Measurements from ENCODE around the gene IFI6. TPM values are rescaled to one million over a fixed set of nuclear protein-coding genes. Genes with fewer than 3 reads are reported as not detected.
A peak's percentile ranks its signal among the peaks of the same experiment; 100 is the strongest.

Gene IFI6
- total RNA-seq, 2 experiments from 2014 or later: 41.8 to 62.5 TPM

- H3K27ac Mint-ChIP-seq: no peak overlapping the region
- POLR2A ChIA-PET: interaction anchor here (0.6 to 1.0 kb wide), 2 partner anchors 9 to 56 kb away, joined by 3 to 5 read pairs; partner anchors contain the start of gene FAM76A
- ATAC-seq (no peak), DNase-seq (no peak)
- H3K36me3 Mint-ChIP-seq (ENCODE audit: low read depth): peaks cover 11% of the 10 kb centered on the region
- H3K27me3 Mint-ChIP-seq: no peaks in the 10 kb centered on the region
- H3K4me3 Mint-ChIP-seq: peak overlapping the region; percentile 83
- CTCF ChIA-PET: interaction anchor here (0.6 to 2.2 kb wide), 62 partner anchors 9 to 1464 kb away, joined by 3 to 14 read pairs (median 4); partner anchors contain the start of genes AHDC1, ATP5IF1, FAM76A and MAP3K6
- intact Hi-C loops (cut with DNase I, micrococcal nuclease): loop anchor here (1.0 to 5.0 kb wide), 4 partner anchors 49 to 309 kb away; partner anchors contain the start of genes FAM76A (in 1 of the 2) and PPP1R8 (in 1 of the 2)
- no peaks in the 10 kb centered on the region for H3K9me3 Mint-ChIP-seq (ENCODE audit: low read depth)
- peaks cover 31% of the 10 kb centered on the region for H3K4me1 Mint-ChIP-seq
Observed at GRCh38 chr1:27669876-27670275, 2.1 kb downstream of the IFI6 start.

- Mint-ChIP-seq H3K27me3 (no peaks in the 10 kb centered on the region), H3K4me1 (peaks cover 31% of the 10 kb centered on the region), H3K9me3 (ENCODE audit: low read depth) (no peaks in the 10 kb centered on the region), H3K36me3 (ENCODE audit: low read depth) (peaks cover 11% of the 10 kb centered on the region), H3K4me3 (peak overlapping the region; percentile 83), H3K27ac (peak overlapping the region; percentile 65)
- CTCF ChIA-PET: interaction anchor here (0.6 to 2.2 kb wide), 57 partner anchors 8 to 1464 kb away, joined by 3 to 14 read pairs (median 4); partner anchors contain the start of genes AHDC1, ATP5IF1, FAM76A and MAP3K6
- ATAC-seq (peak; percentile 43), DNase-seq (peak; percentile 93)
- POLR2A ChIA-PET: interaction anchor here (0.6 to 1.0 kb wide), 2 partner anchors 10 to 57 kb away, joined by 3 to 5 read pairs; partner anchors contain the start of gene FAM76A
- intact Hi-C loops (cut with DNase I, micrococcal nuclease): loop anchor here in 1 of 2 experiments (1.0 kb wide), 3 partner anchors 50 to 310 kb away; partner anchors contain the start of gene PPP1R8
Observed at GRCh38 chr1:27668808-27669723, 2.9 kb downstream of the IFI6 start.

GRCh38 chr1:27668121-27668807 is 3.7 kb downstream of the IFI6 start:
- H3K36me3 Mint-ChIP-seq (ENCODE audit: low read depth): peaks cover 11% of the 10 kb centered on the region
- H3K4me3 Mint-ChIP-seq: no peak overlapping the region
- H3K9me3 Mint-ChIP-seq (ENCODE audit: low read depth): no peaks in the 10 kb centered on the region
- ChIA-PET POLR2A (no interaction called here), CTCF (interaction anchor here (0.6 to 2.2 kb wide), 7 partner anchors 60 to 335 kb away, joined by 3 to 11 read pairs (median 4); no protein-coding TSS in a partner anchor)
- ATAC-seq (no peak), DNase-seq (no peak)
- no peak overlapping the region for H3K27ac Mint-ChIP-seq
- intact Hi-C loops (cut with DNase I, micrococcal nuclease): no loop called here
- H3K4me1 Mint-ChIP-seq: peaks cover 33% of the 10 kb centered on the region
- no peaks in the 10 kb centered on the region for H3K27me3 Mint-ChIP-seq

DNA sequence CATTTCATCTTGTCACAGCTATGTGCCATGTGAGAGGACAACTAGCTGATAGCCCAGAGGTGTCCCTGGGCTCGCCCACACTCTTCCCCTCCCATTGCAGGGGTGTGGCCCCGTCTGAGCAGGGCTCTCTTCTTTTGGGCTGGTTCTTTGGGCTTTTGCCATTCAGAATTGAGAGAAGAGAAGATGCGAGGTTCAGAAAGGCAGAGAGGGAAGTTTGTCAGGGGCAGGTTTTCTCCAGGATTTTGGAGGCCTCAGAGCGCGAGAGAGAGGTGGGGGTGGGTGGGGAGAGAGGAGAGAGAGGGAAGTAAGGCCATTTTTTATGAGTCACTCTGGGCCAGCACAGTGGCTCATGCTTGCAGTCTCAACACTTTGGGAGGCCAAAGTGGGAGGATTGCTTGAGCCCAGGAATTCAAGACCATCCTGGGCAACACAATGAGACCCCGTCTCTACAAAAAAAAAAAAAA is 5.2 kb downstream of the IFI6 start:
- no peaks in the 10 kb centered on the region for H3K9me3 Mint-ChIP-seq (ENCODE audit: low read depth)
- H3K27me3 Mint-ChIP-seq: no peaks in the 10 kb centered on the region
- ChIA-PET CTCF (interaction anchor here (1.1 to 2.8 kb wide), 5 partner anchors 17 to 61 kb away, joined by 3 to 15 read pairs (median 5); no protein-coding TSS in a partner anchor), POLR2A (no interaction called here)
- no peak overlapping the region for H3K27ac Mint-ChIP-seq
- H3K36me3 Mint-ChIP-seq (ENCODE audit: low read depth): peaks cover 12% of the 10 kb centered on the region
- no peak overlapping the region for H3K4me3 Mint-ChIP-seq
- DNase-seq (no peak), ATAC-seq (no peak)
- intact Hi-C loops (cut with DNase I, micrococcal nuclease): no loop called here
- H3K4me1 Mint-ChIP-seq: peaks cover 40% of the 10 kb centered on the region

DNA sequence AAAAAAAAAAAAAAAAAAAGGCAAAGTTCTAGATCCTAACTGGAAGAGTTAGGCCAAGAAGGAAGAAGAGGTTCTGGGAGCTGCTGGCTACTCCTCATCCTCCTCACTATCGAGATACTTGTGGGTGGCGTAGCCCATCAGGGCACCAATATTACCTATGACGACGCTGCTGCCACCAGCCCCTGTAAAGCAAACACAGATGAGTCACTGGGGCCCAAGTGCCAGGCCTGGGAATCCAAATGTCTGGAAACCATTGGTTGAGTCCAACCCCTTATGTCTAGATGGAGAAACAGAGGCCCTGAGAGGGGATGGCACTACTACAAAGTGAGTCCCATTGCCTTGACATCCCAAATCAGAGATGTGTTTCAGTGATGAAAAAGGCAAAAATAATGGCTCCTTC is 5.7 kb downstream of the IFI6 start:
- Mint-ChIP-seq H3K4me3 (no peak overlapping the region), H3K27ac (no peak overlapping the region), H3K36me3 (ENCODE audit: low read depth) (peaks cover 12% of the 10 kb centered on the region), H3K4me1 (peaks cover 41% of the 10 kb centered on the region), H3K27me3 (no peaks in the 10 kb centered on the region), H3K9me3 (ENCODE audit: low read depth) (no peaks in the 10 kb centered on the region)
- intact Hi-C loops (cut with DNase I, micrococcal nuclease): no loop called here
- DNase-seq: no peak
- no peak for ATAC-seq
- ChIA-PET POLR2A (no interaction called here), CTCF (interaction anchor here (1.4 to 2.8 kb wide), 3 partner anchors 58 to 60 kb away, joined by 4 to 15 read pairs (median 6); partner anchors contain the start of gene FAM76A)

DNA sequence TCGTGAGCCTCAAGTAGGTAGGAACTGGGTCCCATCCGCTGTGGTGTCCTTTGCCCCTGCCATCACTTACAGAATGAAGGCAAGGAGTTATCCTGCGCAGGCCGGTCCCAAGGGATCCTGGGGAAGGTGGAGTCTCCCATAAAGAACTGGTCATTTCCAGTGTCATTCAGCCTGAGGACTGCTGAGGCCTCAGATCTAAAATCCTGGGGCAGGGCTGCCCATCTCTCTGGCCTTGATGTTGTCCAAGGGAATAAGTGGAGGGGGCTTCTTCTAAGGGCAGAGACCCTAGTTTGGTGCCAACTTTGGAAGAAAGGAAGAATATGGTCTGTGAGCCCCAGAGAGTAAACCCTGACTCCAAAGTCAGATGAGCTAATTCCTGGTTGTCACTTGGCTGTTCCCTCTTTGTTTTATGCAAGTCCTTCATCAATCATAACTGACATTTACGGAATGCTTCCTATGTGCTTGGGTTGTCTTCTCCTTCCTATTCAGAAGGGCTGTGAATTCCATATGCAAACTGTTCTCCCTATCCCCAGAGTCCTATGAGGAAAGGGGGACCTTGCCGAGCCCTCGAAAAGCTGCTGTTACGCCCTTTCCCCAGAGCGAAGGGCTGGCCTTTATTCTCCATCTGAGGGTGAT is 6.9 kb downstream of the IFI6 start:
- no peak for ATAC-seq
- Mint-ChIP-seq H3K27me3 (no peaks in the 10 kb centered on the region), H3K4me1 (peaks cover 41% of the 10 kb centered on the region), H3K4me3 (no peak overlapping the region), H3K27ac (no peak overlapping the region), H3K9me3 (ENCODE audit: low read depth) (no peaks in the 10 kb centered on the region), H3K36me3 (ENCODE audit: low read depth) (peaks cover 12% of the 10 kb centered on the region)
- intact Hi-C loops (cut with DNase I, micrococcal nuclease): no loop called here
- CTCF ChIA-PET: interaction anchor here (0.5 to 2.8 kb wide), 9 partner anchors 9 to 249 kb away, joined by 3 to 15 read pairs (median 3); partner anchors contain the start of genes FAM76A and STX12
- no peak for DNase-seq
- POLR2A ChIA-PET: no interaction called here

- ATAC-seq: no peak
- no peak overlapping the region for H3K27ac Mint-ChIP-seq
- no peak for DNase-seq
- no peaks in the 10 kb centered on the region for H3K27me3 Mint-ChIP-seq
- peaks cover 12% of the 10 kb centered on the region for H3K36me3 Mint-ChIP-seq (ENCODE audit: low read depth)
- H3K4me1 Mint-ChIP-seq: peaks cover 39% of the 10 kb centered on the region
- CTCF ChIA-PET: interaction anchor here (0.6 to 3.7 kb wide), 7 partner anchors 50 to 253 kb away, joined by 3 to 33 read pairs (median 5); no protein-coding TSS in a partner anchor
- intact Hi-C loops (cut with DNase I, micrococcal nuclease): no loop called here
- H3K4me3 Mint-ChIP-seq: no peak overlapping the region
- POLR2A ChIA-PET: no interaction called here
- H3K9me3 Mint-ChIP-seq (ENCODE audit: low read depth): no peaks in the 10 kb centered on the region
Observed at GRCh38 chr1:27664291-27664690, 7.7 kb downstream of the IFI6 start.

- DNase-seq (peak; percentile 94), ATAC-seq (peak; percentile 84)
- ChIA-PET CTCF (interaction anchor here (0.6 to 3.8 kb wide), 47 partner anchors 7 to 773 kb away, joined by 3 to 172 read pairs (median 5); partner anchors contain the start of genes AHDC1, FAM76A, GPR3 and IFI6), POLR2A (interaction anchor here (0.5 to 1.8 kb wide), 6 partner anchors 57 to 748 kb away, joined by 3 to 7 read pairs (median 4); partner anchors contain the start of genes AHDC1, FAM76A and STX12)
- no peaks in the 10 kb centered on the region for H3K9me3 Mint-ChIP-seq (ENCODE audit: low read depth)
- H3K4me1 Mint-ChIP-seq: peaks cover 45% of the 10 kb centered on the region
- H3K4me3 Mint-ChIP-seq: peak overlapping the region; percentile 70
- H3K27me3 Mint-ChIP-seq: no peaks in the 10 kb centered on the region
- H3K27ac Mint-ChIP-seq: peak overlapping the region; percentile 98
- intact Hi-C loops (cut with DNase I, micrococcal nuclease): loop anchor here (1.0 to 2.0 kb wide), 11 partner anchors 19 to 367 kb away; partner anchors contain the start of gene GPR3 (in 2 of the 2)
- H3K36me3 Mint-ChIP-seq (ENCODE audit: low read depth): peaks cover 12% of the 10 kb centered on the region
Observed at GRCh38 chr1:27662707-27663393, 9.1 kb downstream of the IFI6 start.

DNA sequence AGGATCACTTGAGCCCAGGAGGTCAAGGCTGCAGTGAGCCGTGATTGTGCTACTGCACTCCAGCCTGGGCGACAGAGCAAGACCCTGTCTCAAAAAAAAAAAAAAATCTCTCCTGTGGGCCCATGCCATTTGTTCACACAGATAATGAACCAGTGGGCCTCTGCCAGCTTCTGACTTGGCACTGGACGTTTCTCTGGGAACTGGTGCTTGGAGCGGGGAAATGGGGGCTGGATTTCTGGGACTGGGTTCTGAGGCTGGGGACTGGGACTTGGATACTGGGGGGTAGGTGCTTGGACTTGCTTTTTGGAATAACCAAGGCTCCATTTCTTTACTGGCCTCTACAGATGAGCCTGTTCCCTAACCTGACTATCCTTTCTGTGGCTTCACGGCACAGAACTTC is 9.7 kb downstream of the IFI6 start:
- intact Hi-C loops (cut with DNase I, micrococcal nuclease): loop anchor here (2.0 kb wide), 5 partner anchors 25 to 269 kb away; partner anchors contain the start of gene GPR3 (in 1 of the 2)
- ChIA-PET CTCF (interaction anchor here (0.7 to 3.8 kb wide), 27 partner anchors 8 to 617 kb away, joined by 3 to 172 read pairs (median 6); partner anchors contain the start of genes AHDC1, GPR3, IFI6 and WASF2), POLR2A (interaction anchor here (1.8 kb wide), 1 partner anchor 56 kb away, joined by 7 read pairs; no protein-coding TSS in a partner anchor)
- Mint-ChIP-seq H3K27me3 (no peaks in the 10 kb centered on the region), H3K4me1 (peaks cover 45% of the 10 kb centered on the region), H3K4me3 (peak overlapping the region; percentile 70), H3K9me3 (ENCODE audit: low read depth) (no peaks in the 10 kb centered on the region), H3K36me3 (ENCODE audit: low read depth) (peaks cover 8% of the 10 kb centered on the region), H3K27ac (peak overlapping the region; percentile 98)
- no peak for ATAC-seq
- no peak for DNase-seq

Measured in activated CD4-positive, alpha-beta T cell treated with anti-CD3 and anti-CD28 coated beads for 36 hours (primary cell).